K562 (cell line): ENCODE measurements around the gene PIK3R1. TPM values are rescaled to one million over a fixed set of nuclear protein-coding genes. Genes with fewer than 3 reads are reported as not detected.

Experiments
- ATAC-seq: fragments of 200-7000 bp; cut with Tn5 transposase; 3 replicates; pipeline ENCODE4 v1.9.1; 2020; ENCODE audit warnings: moderate library complexity
- BruUV-seq: library from RNA; stranded (reverse); fragments of 400-500 nt; replicated peaks from 2 replicates; lab custom pipeline; 2021; lab: Mats Ljungman, UMichigan
- CTCF ChIA-PET: fragments of 300-600 bp; formaldehyde crosslinking; extraction: SDS; loops from one replicate; lab custom pipeline; 2021; ENCODE audit warnings: low intra/inter-chr PET ratio; lab: Yijun Ruan, JAX
- POLR2A ChIA-PET: fragments of 300-600, 350-650 bp; sonication (Branson Sonifier 250); formaldehyde crosslinking; extraction: SDS; loops from one replicate; lab custom pipeline; 2021; ENCODE audit warnings: antibody characterized with exemption, inconsistent platforms; lab: Yijun Ruan, JAX
- DNase-seq, 4 experiments: peaks; one replicate each; pipeline versions ENCODE4 v3.0.0 to v3.0.0-alpha.2; 2011 to 2018; ENCODE audit warnings: low spot score in 3 of 4, mixed read lengths in 3 of 4; ENCODE audit errors: extremely low read depth in 1 of 4
- FAIRE-seq: peaks from 2 replicates; lab custom pipeline; 2011; peaks lifted over from hg19 to GRCh38; lab: Jason Lieb, UNC
- H2AFZ ChIP-seq: 2 replicates; pipeline ENCODE4 v1.6.0; 2011; ENCODE audit warnings: low read depth, low read length, control low read depth, inconsistent platforms
- H3K27ac ChIP-seq: fragments of 200-600 bp; 3 replicates; pipeline ENCODE4 v1.8.0; 2011; ENCODE audit warnings: low read depth, mild to moderate bottlenecking, control low read depth, inconsistent platforms, low read length, moderate library complexity, mixed read lengths; ENCODE audit errors: extremely low read depth
- H3K27me3 ChIP-seq, 2 experiments: fragments of 300-600 bp in 1 of 2; 2 replicates in 1 of 2; 3 replicates in 1 of 2; pipeline versions ENCODE4 v1.6.0 to v1.8.0; 2011; ENCODE audit warnings: inconsistent platforms in 2 of 2, low read length in 2 of 2, mild to moderate bottlenecking in 1 of 2, mixed read lengths in 1 of 2, moderate library complexity in 1 of 2; ENCODE audit not compliant: control insufficient read depth in 2 of 2, insufficient read depth in 2 of 2
- H3K36me3 ChIP-seq: fragments of 300-600 bp; 3 replicates; pipeline ENCODE4 v1.8.0; 2011; ENCODE audit warnings: mild to moderate bottlenecking, low read length, inconsistent platforms; ENCODE audit not compliant: control insufficient read depth, insufficient read depth
- H3K4me1 ChIP-seq, 2 experiments: fragments of 200-600 bp in 1 of 2; replicated peaks in 1 of 2; 2 replicates in 1 of 2; 3 replicates in 1 of 2; pipeline versions ENCODE4 v1.5.1 to v1.8.0; 2011; ENCODE audit warnings: inconsistent platforms in 2 of 2, low read length in 2 of 2, mild to moderate bottlenecking in 1 of 2, mixed read lengths in 1 of 2, moderate library complexity in 1 of 2; ENCODE audit not compliant: control insufficient read depth in 2 of 2, insufficient read depth in 2 of 2
- H3K4me2 ChIP-seq: 2 replicates; pipeline ENCODE4 v1.6.1; 2011; ENCODE audit warnings: low read length, control low read depth, inconsistent platforms, mixed read lengths; ENCODE audit not compliant: insufficient read depth
- H3K4me3 ChIP-seq: fragments of 200-600 bp; sonication (generic), shearing (Covaris generic); 2 replicates; pipeline ENCODE4 v1.5.1; 2016; ENCODE audit warnings: control low read depth, inconsistent platforms
- H3K79me2 ChIP-seq: fragments of 200-600 bp; 3 replicates; pipeline ENCODE4 v1.8.0; 2011; ENCODE audit warnings: low read length, inconsistent platforms; ENCODE audit not compliant: control insufficient read depth, insufficient read depth
- H3K9ac ChIP-seq, 2 experiments: 2 replicates each; pipeline versions ENCODE4 v1.6.0 to v1.6.1; 2011; ENCODE audit warnings: low read depth in 2 of 2, low read length in 2 of 2, control low read depth in 1 of 2, inconsistent platforms in 1 of 2, mild to moderate bottlenecking in 1 of 2, mixed read lengths in 1 of 2; ENCODE audit not compliant: insufficient read depth in 1 of 2
- H3K9me1 ChIP-seq: one replicate; pipeline ENCODE4 v1.6.0; 2011; ENCODE audit warnings: inconsistent platforms, mild to moderate bottlenecking, low read length, moderate library complexity; ENCODE audit not compliant: control insufficient read depth, insufficient read depth
- H3K9me3 ChIP-seq: replicated peaks from 2 replicates; pipeline ENCODE4 v1.5.1; 2011; ENCODE audit warnings: low read depth, low read length, inconsistent platforms; ENCODE audit not compliant: control insufficient read depth, insufficient read depth
- H4K20me1 ChIP-seq: replicated peaks from 2 replicates; pipeline ENCODE4 v1.6.1; 2011; ENCODE audit warnings: low read length, inconsistent platforms, mixed read lengths; ENCODE audit not compliant: control insufficient read depth, insufficient read depth
- ESRRA ChIP-seq: fragments of 450-650 bp; IDR thresholded peaks from 2 replicates; pipeline ENCODE4 v1.6.1; 2014; ENCODE audit warnings: low read depth, mild to moderate bottlenecking, moderate library complexity, borderline replicate concordance
- L3MBTL2 ChIP-seq: fragments of 450-650 bp; IDR thresholded peaks from 2 replicates; pipeline ENCODE4 v1.6.1; 2016; ENCODE audit warnings: mild to moderate bottlenecking, moderate library complexity
- LARP7 ChIP-seq: fragments of 450-650 bp; IDR thresholded peaks from 2 replicates; pipeline ENCODE4 v1.6.1; 2016
- SRSF7 ChIP-seq: fragments of 200-400 bp; formaldehyde crosslinking; optimal IDR thresholded peaks from 2 replicates; pipeline ENCODE3; 2017; ENCODE audit warnings: mild to moderate bottlenecking, low read depth, low read length
- STAG1 ChIP-seq: sonication (generic); formaldehyde crosslinking; IDR thresholded peaks from 2 replicates; pipeline ENCODE4 v1.5.0; 2020; ENCODE audit warnings: missing genetic modification reagents, borderline replicate concordance
- TCF15 ChIP-seq: fragments of 250-450 bp; sonication (Bioruptor Pico); IDR thresholded peaks from 2 replicates; pipeline ENCODE4 v1.8.0; 2022; ENCODE audit warnings: moderate library complexity, mild to moderate bottlenecking, inconsistent platforms
- ZBTB26 ChIP-seq: fragments of 450-650 bp; formaldehyde crosslinking; IDR thresholded peaks from 2 replicates; pipeline ENCODE4 v1.4.0; 2022; ENCODE audit warnings: missing genetic modification characterization
- WGBS: fragments of 100-300 bp; shearing (Covaris generic); methylation state at CpG from one replicate; pipeline ENCODE4 v1.1.6; 2016; ENCODE audit warnings: low coverage, mixed read lengths; ENCODE audit not compliant: insufficient coverage; ENCODE audit errors: missing lambda C conversion rate; 5-methylcytosine and 5-hydroxymethylcytosine counted together
- in situ Hi-C: fragments of 300-500 bp; cut with MboI; formaldehyde crosslinking; loops from 4 replicates; pipeline ENCODE4 v1.15.0; 2018; ENCODE audit warnings: inconsistent platforms, mixed read lengths
- intact Hi-C: fragments of 100-400 bp; cut with micrococcal nuclease; formaldehyde crosslinking; loops from 2 replicates; pipeline ENCODE4 v1.14.2; 2022
- polyA plus RNA-seq, 8 experiments: library from polyadenylated mRNA; depleted of rRNA in 4 of 8; stranded (reverse) in 5 of 8; unstranded in 3 of 8; fragments of >200 nt; fragmentation: Nextera tagmentation in 2 of 8; fragmentation: Illumina TruSeq in 1 of 8; extraction: Ambion mirVana in 2 of 8; extraction: Trizol in 1 of 8; gene quantifications; 2 replicates each; pipeline versions ENCODE4 v1.2.1 to v1.2.3, GENCODE V29; 2011 to 2014; ENCODE audit warnings: inconsistent platforms in 1 of 8, missing spikeins in 1 of 8
- total RNA-seq, 7 experiments: library from RNA; depleted of rRNA in 6 of 7; stranded (reverse); fragments of >200 nt in 6 of 7; fragmentation: Illumina TruSeq in 2 of 7; extraction: Trizol in 2 of 7; gene quantifications; 2 replicates each; pipeline versions ENCODE4 v1.2.1 to v1.2.3, GENCODE V29; 2011 to 2021; ENCODE audit warnings: low replicate concordance in 1 of 7

PIK3R1 gene
- total and polyA plus RNA-seq, 9 of the 15 experiments (the other 6 are each of a cell fraction or from before 2014, with no cell fraction given), result 1.1 to 9.7 (median 4.8) TPM

GRCh38 chr5:68341006-68341405, 125.5 kb downstream of the PIK3R1 start:
- ATAC-seq (no peak), DNase-seq (no peak), FAIRE-seq (no peak)
- Histone ChIP-seq H3K9me1 (no peaks in the 10 kb centered on the region), H3K4me2 (no peak overlapping the region), H3K4me3 (no peak overlapping the region), H3K4me1 (peaks cover 10 to 40% of the 10 kb centered on the region in 2 experiments; a peak in 4 of 5 replicates), H2AFZ (no peak overlapping the region), H3K79me2 (no peaks in the 10 kb centered on the region), H4K20me1 (no peaks in the 10 kb centered on the region), H3K27ac (no peak overlapping the region), H3K36me3 (no peaks in the 10 kb centered on the region), H3K9me3 (no peaks in the 10 kb centered on the region), H3K9ac (no peak overlapping the region), H3K27me3 (no peaks in the 10 kb centered on the region; a peak in 1 of 5 replicates)
- WGBS, result 22% methylated on average over 3 of the region's 3 CpGs
- POLR2A ChIA-PET, result no interaction called here
- in situ Hi-C loops, result no loop called here
- BruUV-seq, result no TSS peak
- no peak for TF ChIP-seq TCF15 (CRISPR knock-in tag)
- TF ChIP-seq ESRRA, result 0 out of 2 replicates have a peak, but pooled peaks have one; percentile 42
- CTCF ChIA-PET, result no interaction called here
- intact Hi-C loops, result no loop called here

- Histone ChIP-seq H2AFZ (no peak overlapping the region), H3K4me3 (no peak overlapping the region), H3K4me2 (no peak overlapping the region), H3K36me3 (no peaks in the 10 kb centered on the region), H3K9ac (no peak overlapping the region), H3K27me3 (no peaks in the 10 kb centered on the region; a peak in 1 of 5 replicates), H3K9me1 (no peaks in the 10 kb centered on the region), H3K79me2 (no peaks in the 10 kb centered on the region), H3K4me1 (peaks cover 10 to 32% of the 10 kb centered on the region in 2 experiments; a peak in 4 of 5 replicates), H4K20me1 (no peaks in the 10 kb centered on the region), H3K9me3 (no peaks in the 10 kb centered on the region; the same call in 1 of the 2 replicates), H3K27ac (no peak overlapping the region)
- in situ Hi-C loops (no loop called here), intact Hi-C loops (no loop called here)
- ChIA-PET CTCF (no interaction called here), POLR2A (interaction anchor here (0.7 kb wide), 2 partner anchors 12 to 13 kb away, joined by 3 read pairs; no protein-coding TSS in a partner anchor)
- WGBS, result 100% methylated on average over 1 of the region's 1 CpG
- ATAC-seq (no peak), FAIRE-seq (no peak), DNase-seq (no peak)
- BruUV-seq, result no TSS peak
- TF ChIP-seq SRSF7, result no peak
- no peak for TF ChIP-seq L3MBTL2
- no peak for TF ChIP-seq LARP7
- no peak for TF ChIP-seq ZBTB26 (CRISPR knock-in tag)
- no peak for TF ChIP-seq STAG1 (CRISPR knock-in tag)
Observed at GRCh38 chr5:68342693-68343092, 127.1 kb downstream of the PIK3R1 start.
